Parathyroid adenoma (tissue), 2 donors: ENCODE measurements around the gene PPP1R10.

Experiments used
- H2AFZ ChIP-seq: fragments of 300-600 bp; sonication (generic); one replicate; pipeline ENCODE4 v1.7.0; 2017; ENCODE audit warnings: antibody characterized with exemption, mild to moderate bottlenecking
- H3K27ac ChIP-seq: fragments of 300-600 bp; sonication (generic); one replicate; pipeline ENCODE4 v1.7.0; 2017
- H3K27me3 ChIP-seq: fragments of 300-600 bp; sonication (generic); one replicate; pipeline ENCODE4 v1.7.0; 2017; ENCODE audit warnings: low read length; ENCODE audit not compliant: control insufficient read depth, insufficient read depth
- H3K36me3 ChIP-seq: fragments of 300-600 bp; sonication (generic); one replicate; pipeline ENCODE4 v1.7.0; 2017; ENCODE audit warnings: low read length; ENCODE audit not compliant: control insufficient read depth, insufficient read depth
- H3K4me1 ChIP-seq: fragments of 300-600 bp; sonication (generic); one replicate; pipeline ENCODE4 v1.7.0; 2017; ENCODE audit warnings: control low read depth
- H3K4me2 ChIP-seq: fragments of 300-600 bp; sonication (generic); one replicate; pipeline ENCODE4 v1.7.0; 2017; ENCODE audit warnings: low read length
- H3K4me3 ChIP-seq: fragments of 300-600 bp; sonication (generic); one replicate; pipeline ENCODE4 v1.7.0; 2017; ENCODE audit warnings: low read depth, low read length
- H3K79me2 ChIP-seq: fragments of 300-600 bp; sonication (generic); one replicate; pipeline ENCODE4 v1.7.0; 2017; ENCODE audit warnings: control low read depth
- H3K9ac ChIP-seq: fragments of 300-600 bp; sonication (generic); one replicate; pipeline ENCODE4 v1.7.0; 2017; ENCODE audit warnings: mild to moderate bottlenecking
- H3K9me3 ChIP-seq: fragments of 300-600 bp; sonication (generic); one replicate; pipeline ENCODE4 v1.7.0; 2017; ENCODE audit warnings: low read length; ENCODE audit not compliant: control insufficient read depth
- TF ChIP-seq, protein P1 (sequence below): fragments of 300-600 bp; sonication (generic); IDR thresholded peaks from one replicate; pipeline ENCODE4 v1.7.0; 2017; ENCODE audit warnings: antibody characterized with exemption, mild to moderate bottlenecking
- donor health status: primary hyperparathyroidism.

PPP1R10 gene

DNA sequence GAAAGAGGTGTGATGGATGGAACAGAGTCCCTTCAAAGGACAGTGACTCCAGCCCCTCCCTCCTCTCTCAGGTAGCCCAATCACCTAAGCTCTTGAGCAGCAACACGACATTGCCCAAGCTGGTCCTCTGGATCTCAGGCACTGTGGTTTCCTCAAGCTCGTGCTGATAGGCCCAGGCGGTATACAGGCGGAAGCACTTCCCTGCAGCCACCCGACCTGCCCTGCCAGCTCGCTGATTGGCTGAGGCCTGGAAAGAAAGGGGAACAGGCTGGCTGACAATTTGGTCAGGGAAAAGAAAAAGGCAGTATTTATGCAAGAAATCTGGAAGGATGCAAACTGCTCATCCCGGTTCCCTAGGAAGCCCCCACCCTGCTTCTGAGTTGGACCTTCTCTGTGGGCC, 39.5 kb upstream of the PPP1R10 start:
- Histone ChIP-seq H3K27me3 (no peaks in the 10 kb centered on the region), H3K4me2 (no peak overlapping the region), H3K4me3 (no peak overlapping the region), H3K79me2 (no peaks in the 10 kb centered on the region), H3K9ac (no peak overlapping the region), H2AFZ (no peak overlapping the region), H3K9me3 (no peaks in the 10 kb centered on the region), H3K36me3 (no peaks in the 10 kb centered on the region), H3K4me1 (no peaks in the 10 kb centered on the region), H3K27ac (no peak overlapping the region)
- TF ChIP-seq, protein P1, sequence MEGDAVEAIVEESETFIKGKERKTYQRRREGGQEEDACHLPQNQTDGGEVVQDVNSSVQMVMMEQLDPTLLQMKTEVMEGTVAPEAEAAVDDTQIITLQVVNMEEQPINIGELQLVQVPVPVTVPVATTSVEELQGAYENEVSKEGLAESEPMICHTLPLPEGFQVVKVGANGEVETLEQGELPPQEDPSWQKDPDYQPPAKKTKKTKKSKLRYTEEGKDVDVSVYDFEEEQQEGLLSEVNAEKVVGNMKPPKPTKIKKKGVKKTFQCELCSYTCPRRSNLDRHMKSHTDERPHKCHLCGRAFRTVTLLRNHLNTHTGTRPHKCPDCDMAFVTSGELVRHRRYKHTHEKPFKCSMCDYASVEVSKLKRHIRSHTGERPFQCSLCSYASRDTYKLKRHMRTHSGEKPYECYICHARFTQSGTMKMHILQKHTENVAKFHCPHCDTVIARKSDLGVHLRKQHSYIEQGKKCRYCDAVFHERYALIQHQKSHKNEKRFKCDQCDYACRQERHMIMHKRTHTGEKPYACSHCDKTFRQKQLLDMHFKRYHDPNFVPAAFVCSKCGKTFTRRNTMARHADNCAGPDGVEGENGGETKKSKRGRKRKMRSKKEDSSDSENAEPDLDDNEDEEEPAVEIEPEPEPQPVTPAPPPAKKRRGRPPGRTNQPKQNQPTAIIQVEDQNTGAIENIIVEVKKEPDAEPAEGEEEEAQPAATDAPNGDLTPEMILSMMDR = no peak

DNA sequence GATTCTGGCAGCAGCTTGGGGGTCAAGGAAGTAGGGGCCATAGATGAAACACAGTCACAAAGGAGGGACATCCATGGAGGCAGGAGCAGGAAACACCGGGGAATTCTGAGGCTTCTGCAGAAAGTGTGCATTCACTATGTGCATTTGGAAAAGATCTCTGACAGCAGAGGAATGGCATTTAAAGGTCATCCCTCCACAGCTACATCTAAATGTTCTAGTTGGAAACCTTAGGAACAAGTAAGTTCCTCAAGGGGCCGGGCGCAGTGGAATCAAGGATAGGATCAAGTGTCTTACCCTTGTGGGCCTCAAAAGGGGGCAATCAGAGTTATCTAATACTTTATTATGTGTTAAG, 38.7 kb upstream of the PPP1R10 start:
- Histone ChIP-seq H3K36me3 (no peaks in the 10 kb centered on the region), H3K4me3 (no peak overlapping the region), H3K27me3 (no peaks in the 10 kb centered on the region), H2AFZ (no peak overlapping the region), H3K4me1 (no peaks in the 10 kb centered on the region), H3K9ac (no peak overlapping the region), H3K4me2 (no peak overlapping the region), H3K27ac (no peak overlapping the region), H3K79me2 (no peaks in the 10 kb centered on the region), H3K9me3 (no peaks in the 10 kb centered on the region)
- TF ChIP-seq, protein P1 = no peak

DNA sequence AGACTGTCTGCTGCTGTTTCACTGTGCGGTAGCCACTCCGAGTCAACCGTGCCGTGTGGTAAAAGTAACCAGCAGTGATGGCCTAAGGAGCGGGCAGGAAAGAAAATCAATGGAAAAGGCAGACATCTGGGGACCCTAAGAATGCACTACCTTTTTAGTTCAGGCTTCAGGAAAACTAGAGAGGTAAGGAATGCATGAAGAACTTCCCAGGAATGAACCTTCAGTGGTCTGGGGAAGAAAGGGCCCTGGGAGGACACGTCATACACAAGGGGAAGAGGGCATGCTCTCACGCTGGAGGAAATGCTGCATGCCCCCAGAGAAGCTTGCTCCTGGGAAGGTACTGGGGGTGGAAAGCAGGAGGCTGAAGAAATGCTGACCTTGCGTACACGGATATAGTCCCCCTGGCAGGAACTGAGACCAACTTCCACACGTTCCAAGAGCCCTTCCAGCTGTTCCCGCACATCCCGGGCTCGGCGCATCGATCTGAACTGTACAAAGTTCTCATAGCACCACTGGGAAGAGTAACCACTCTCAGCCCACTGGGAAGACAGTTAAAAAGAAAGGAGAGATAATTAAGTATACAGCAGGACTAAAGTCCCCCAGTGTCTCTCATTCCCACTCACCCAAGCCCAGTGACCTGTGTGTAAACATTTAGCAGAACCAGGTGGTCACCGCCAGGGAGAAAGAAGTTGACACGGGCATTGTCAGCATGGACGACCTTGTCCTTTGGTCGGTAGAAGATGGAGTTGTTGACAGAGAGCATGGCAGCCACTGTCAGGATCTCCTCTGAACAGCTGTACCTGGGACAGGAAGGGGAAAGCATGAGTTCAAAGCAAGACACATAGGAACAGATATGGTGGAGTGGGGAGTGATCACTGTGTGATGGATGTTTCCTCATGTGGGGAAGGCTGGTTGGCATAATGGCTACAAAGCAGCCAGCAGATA, 38.0 kb upstream of the PPP1R10 start:
- H3K27ac ChIP-seq = no peak overlapping the region
- H3K27me3 ChIP-seq = no peaks in the 10 kb centered on the region
- H3K79me2 ChIP-seq = no peaks in the 10 kb centered on the region
- no peaks in the 10 kb centered on the region for H3K9me3 ChIP-seq
- no peaks in the 10 kb centered on the region for H3K36me3 ChIP-seq
- TF ChIP-seq, protein P1 = no peak
- H3K4me1 ChIP-seq = no peaks in the 10 kb centered on the region
- no peak overlapping the region for H3K4me3 ChIP-seq
- no peak overlapping the region for H3K4me2 ChIP-seq
- no peak overlapping the region for H2AFZ ChIP-seq
- no peak overlapping the region for H3K9ac ChIP-seq

DNA sequence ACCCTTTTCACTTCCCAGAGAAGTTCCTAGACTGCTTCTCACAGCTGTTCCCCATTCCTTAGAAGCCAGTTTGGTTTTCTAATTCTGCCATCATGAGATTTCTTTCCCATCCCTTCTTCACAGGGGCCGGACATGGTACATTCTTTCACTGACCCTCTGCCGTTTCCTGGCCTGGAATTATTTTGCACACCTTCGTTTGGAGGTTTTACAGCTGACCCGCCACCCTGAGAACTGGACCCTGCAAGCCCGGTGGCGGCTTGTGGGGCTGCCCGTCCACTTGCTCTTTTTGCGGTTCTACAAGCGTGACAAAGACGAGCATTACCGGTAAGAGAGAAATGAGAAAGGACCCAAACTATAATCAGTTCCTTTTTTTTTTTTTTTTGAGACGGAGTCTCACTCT, 34.1 kb upstream of the PPP1R10 start:
- TF ChIP-seq, protein P1 = no peak
- Histone ChIP-seq H3K4me3 (no peak overlapping the region), H3K9me3 (no peaks in the 10 kb centered on the region)

More for the DNA sequence above, 34.1 kb upstream of the PPP1R10 start:
- Histone ChIP-seq H3K4me2 (no peak overlapping the region), H3K36me3 (no peaks in the 10 kb centered on the region), H3K4me1 (peaks cover 5% of the 10 kb centered on the region), H3K79me2 (peaks cover 18% of the 10 kb centered on the region), H3K9ac (no peak overlapping the region), H3K27me3 (no peaks in the 10 kb centered on the region), H2AFZ (no peak overlapping the region), H3K27ac (no peak overlapping the region)
